ENCODE measurements around the gene DEDD2.

Gene DEDD2

DNA sequence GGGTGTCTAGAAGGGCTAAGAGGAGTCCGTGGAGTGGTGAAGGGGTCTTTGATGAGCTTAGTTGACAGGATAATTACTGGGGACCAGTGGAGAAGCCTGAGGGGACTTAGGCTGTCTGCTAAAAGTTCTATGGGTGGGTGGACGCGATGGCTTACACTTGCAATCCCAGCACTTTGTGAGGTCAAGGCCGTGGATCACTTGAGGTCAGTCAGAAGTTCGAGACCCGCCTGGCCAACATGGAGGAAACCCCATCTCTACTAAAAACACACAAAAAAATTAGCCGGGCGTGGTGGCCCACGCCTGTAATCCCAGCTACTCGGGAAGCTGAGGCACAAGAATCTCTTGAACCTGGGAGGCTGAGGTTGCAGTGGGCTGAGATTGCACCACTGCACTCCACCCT is 27.8 kb upstream of the DEDD2 start:
- TF ChIP-seq CTCF (IDR thresholded peaks at IDR 0.05; ENCODE audit: low read length): no peak
- no peak for TF ChIP-seq EZH2 (IDR thresholded peaks at IDR 0.05; ENCODE audit: borderline replicate concordance, low read length)
- Histone ChIP-seq H3K9ac (ENCODE audit: low read length) (peak overlapping the region; percentile 76; the same call in 1 of the 2 replicates), H4K20me1 (ENCODE audit: insufficient read depth, low read length) (no peaks in the 10 kb centered on the region), H3F3A (ENCODE audit: insufficient read depth, low read length) (no peaks in the 10 kb centered on the region), H3K36me3 (ENCODE audit: insufficient read depth, low read length) (peaks cover 19% of the 10 kb centered on the region; the same call in 1 of the 2 replicates), H3K79me2 (ENCODE audit: insufficient read depth, low read length) (peaks cover 9% of the 10 kb centered on the region), H3K9me3 (ENCODE audit: low read length) (no peaks in the 10 kb centered on the region), H3K27me3 (ENCODE audit: insufficient read depth, low read length) (no peaks in the 10 kb centered on the region), H2AFZ (ENCODE audit: low read length) (no peak overlapping the region), H3K4me2 (ENCODE audit: low read length) (peak overlapping the region; percentile 93), H3K4me3 (ENCODE audit: low read depth, low read length, poor library complexity, severe bottlenecking) (peak overlapping the region; percentile 67), H3K27ac (ENCODE audit: low read depth, low read length, poor library complexity, severe bottlenecking) (peak overlapping the region; percentile 91), H3K9me2 (ENCODE audit: low read depth, low read length) (no peaks in the 10 kb centered on the region), H3K4me1 (ENCODE audit: insufficient read depth, low read length, severe bottlenecking) (peaks cover 16% of the 10 kb centered on the region)

DNA sequence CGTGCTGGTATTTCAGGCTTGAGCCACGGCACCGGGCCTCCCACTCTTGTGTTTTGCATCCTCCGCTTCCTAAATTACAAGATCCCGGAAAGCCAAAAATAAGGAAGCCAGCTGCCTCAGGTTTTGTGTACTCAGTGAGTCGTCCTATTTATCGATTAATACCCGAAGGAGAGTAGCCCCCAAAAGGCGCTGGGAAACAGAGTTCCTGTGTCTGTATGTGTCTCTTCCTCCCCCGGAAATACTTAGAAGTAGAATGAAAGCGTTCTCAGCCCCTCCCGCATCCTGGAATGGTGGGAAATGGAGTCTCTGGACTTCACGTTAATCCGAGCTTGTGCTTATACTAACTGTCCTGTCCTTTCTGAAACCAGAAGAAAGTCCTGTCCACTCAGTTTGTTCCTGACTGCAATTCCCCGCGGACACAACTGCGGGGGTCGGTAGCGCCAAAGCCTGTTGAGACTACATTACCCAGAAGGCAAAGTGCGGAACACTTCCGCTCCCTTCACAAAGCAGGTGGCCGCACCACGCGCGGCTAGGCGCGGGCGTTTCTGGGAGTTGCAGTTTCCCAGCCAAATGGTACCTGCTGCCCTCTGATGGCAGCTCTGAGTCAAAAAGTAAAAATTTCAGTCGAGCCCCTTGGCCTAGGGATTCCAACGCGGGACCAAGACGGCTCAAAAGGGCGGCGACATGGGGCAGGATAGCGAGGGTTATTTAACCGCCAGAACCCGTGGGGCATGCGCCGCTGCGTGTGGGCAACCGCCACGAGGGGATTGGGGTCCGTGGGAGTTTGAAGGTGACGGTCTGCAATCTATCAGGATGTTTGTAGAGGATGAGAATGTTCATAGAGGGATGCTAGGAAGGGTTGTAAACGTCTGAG is 27.1 kb upstream of the DEDD2 start:
- no peaks in the 10 kb centered on the region for H3F3A ChIP-seq (ENCODE audit: insufficient read depth, low read length)
- H3K4me1 ChIP-seq (ENCODE audit: insufficient read depth, low read length, severe bottlenecking): peaks cover 16% of the 10 kb centered on the region
- no peaks in the 10 kb centered on the region for H3K9me3 ChIP-seq (ENCODE audit: low read length)
- H3K36me3 ChIP-seq (ENCODE audit: insufficient read depth, low read length): peaks cover 18% of the 10 kb centered on the region; the same call in 1 of the 2 replicates
- peak overlapping the region; percentile 67 for H3K4me3 ChIP-seq (ENCODE audit: low read depth, low read length, poor library complexity, severe bottlenecking)
- TF ChIP-seq CTCF (IDR thresholded peaks at IDR 0.05; ENCODE audit: low read length): peak; percentile 68
- TF ChIP-seq EZH2 (IDR thresholded peaks at IDR 0.05; ENCODE audit: borderline replicate concordance, low read length): no peak
- H3K9me2 ChIP-seq (ENCODE audit: low read depth, low read length): no peaks in the 10 kb centered on the region
- H3K4me2 ChIP-seq (ENCODE audit: low read length): peak overlapping the region; percentile 93
- no peaks in the 10 kb centered on the region for H4K20me1 ChIP-seq (ENCODE audit: insufficient read depth, low read length)
- no peaks in the 10 kb centered on the region for H3K27me3 ChIP-seq (ENCODE audit: insufficient read depth, low read length)
- H3K79me2 ChIP-seq (ENCODE audit: insufficient read depth, low read length): peaks cover 9% of the 10 kb centered on the region
- H3K9ac ChIP-seq (ENCODE audit: low read length): peak overlapping the region; percentile 76
- H3K27ac ChIP-seq (ENCODE audit: low read depth, low read length, poor library complexity, severe bottlenecking): peak overlapping the region; percentile 91
- no peak overlapping the region for H2AFZ ChIP-seq (ENCODE audit: low read length)

DNA sequence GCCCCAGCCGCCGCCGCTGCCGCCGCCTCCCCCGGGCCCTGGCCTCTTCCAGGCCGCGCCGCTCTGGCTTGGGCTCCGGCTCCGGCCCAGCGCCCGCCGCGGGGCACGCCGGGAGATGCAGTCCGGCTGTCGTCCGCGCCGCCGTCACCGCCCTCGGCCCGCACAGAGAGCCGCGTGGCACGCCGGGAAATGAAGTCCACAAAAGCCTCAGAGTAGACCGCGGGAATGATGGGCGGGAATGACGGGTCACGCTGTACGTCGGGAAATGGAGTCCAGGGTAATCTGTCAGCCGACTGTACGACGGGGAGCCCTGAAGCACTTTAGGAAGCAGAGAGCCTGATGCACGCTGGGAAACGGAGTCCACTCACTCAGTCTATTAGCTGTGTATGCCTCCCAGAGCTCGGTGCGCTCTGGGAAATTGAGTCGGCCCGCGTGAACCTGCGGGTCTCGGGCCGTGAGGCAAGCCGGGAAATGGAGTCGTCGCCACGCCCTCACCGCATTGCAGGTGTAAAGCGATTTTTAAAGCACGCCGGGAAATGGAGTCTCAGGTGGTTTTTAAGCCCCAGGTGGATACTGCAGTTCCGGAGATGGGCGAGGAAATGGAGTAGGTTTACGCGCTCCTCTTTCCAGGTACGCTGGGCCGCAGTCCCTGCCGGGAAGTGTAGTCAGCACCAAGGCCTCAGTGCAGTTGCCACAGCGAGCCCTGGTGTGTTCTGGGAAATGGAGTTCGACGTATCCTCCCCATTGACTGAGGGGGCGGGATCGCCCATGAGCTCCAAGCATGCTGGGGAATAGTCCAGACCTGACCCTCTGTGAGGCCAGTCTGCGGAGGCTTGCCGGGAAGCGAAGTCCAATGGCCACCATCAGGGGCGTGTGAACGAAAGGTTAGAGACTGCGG is 25.3 kb upstream of the DEDD2 start, which contains the start of gene GSK3A:
TSS of gene GSK3A (minus strand) at position 91 of the 898 bp plus-strand sequence. CDS start 137 bp downstream, outside the sequence.
- H3K4me1 ChIP-seq (ENCODE audit: insufficient read depth, low read length, severe bottlenecking): peaks cover 16% of the 10 kb centered on the region
- H3K4me2 ChIP-seq (ENCODE audit: low read length): peak within 1 kb of the TSS; percentile 93
- no peaks in the 10 kb centered on the region for H3K9me3 ChIP-seq (ENCODE audit: low read length)
- H3K36me3 ChIP-seq (ENCODE audit: insufficient read depth, low read length): peaks cover 16% of the 10 kb centered on the region; the same call in 1 of the 2 replicates
- H3K9me2 ChIP-seq (ENCODE audit: low read depth, low read length): no peaks in the 10 kb centered on the region
- H3K9ac ChIP-seq (ENCODE audit: low read length): peak within 1 kb of the TSS; percentile 83
- H3K4me3 ChIP-seq (ENCODE audit: low read depth, low read length, poor library complexity, severe bottlenecking): peak within 1 kb of the TSS; percentile 67
- H2AFZ ChIP-seq (ENCODE audit: low read length): no peak within 1 kb of the TSS
- no peaks in the 10 kb centered on the region for H4K20me1 ChIP-seq (ENCODE audit: insufficient read depth, low read length)
- TF ChIP-seq EZH2 (IDR thresholded peaks at IDR 0.05; ENCODE audit: borderline replicate concordance, low read length) (no peak), CTCF (IDR thresholded peaks at IDR 0.05; ENCODE audit: low read length) (no peak)
- H3F3A ChIP-seq (ENCODE audit: insufficient read depth, low read length): no peaks in the 10 kb centered on the region
- H3K79me2 ChIP-seq (ENCODE audit: insufficient read depth, low read length): peaks cover 9% of the 10 kb centered on the region
- H3K27ac ChIP-seq (ENCODE audit: low read depth, low read length, poor library complexity, severe bottlenecking): peak within 1 kb of the TSS; percentile 91
- H3K27me3 ChIP-seq (ENCODE audit: insufficient read depth, low read length): no peaks in the 10 kb centered on the region
